HG03469 (cell line): Measurements from ENCODE around the gene CHIT1.
A peak's percentile ranks its signal among the peaks of the same experiment; 100 is the strongest.

ENCODE experiments used
- ATAC-seq: cut with Tn5 transposase; IDR thresholded peaks from one replicate; pipeline ENCODE4 v1.9.1; 2021; ENCODE audit warnings: mild to moderate bottlenecking, moderate library complexity, moderate number of reproducible peaks; ENCODE audit not compliant: unreplicated experiment

CHIT1 gene

GRCh38 chr1:203176273-203177035 lies 53.0 kb downstream of the CHIT1 start:
- no peak for ATAC-seq

DNA sequence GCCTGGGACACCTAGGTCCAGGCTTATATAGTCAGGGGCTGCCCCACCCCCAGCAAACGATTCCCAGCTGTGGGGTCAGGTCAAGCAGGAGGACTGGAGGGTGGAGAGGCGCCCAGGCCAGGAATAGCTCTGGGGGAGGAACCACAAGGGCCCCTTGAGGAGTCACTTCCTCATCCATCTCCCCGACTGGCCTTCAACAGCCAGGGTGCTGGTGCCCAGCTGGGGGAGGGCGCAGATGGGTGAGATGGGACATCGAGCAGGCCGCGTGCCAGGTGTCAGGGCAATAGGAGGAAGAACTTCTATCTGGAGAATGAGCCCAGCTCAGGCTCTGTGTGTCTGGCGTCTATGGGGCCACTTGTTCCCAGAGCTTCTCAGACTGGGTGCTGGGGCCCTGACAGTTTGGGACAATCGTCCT lies 53.6 kb downstream of the CHIT1 start:
- ATAC-seq, result no peak

GRCh38 chr1:203175237-203175826 lies 54.1 kb downstream of the CHIT1 start, which contains the start of gene MYBPH:
TSS of gene MYBPH (minus strand) at chr1:203175826. CDS start at chr1:203175755, 71 bp downstream.
- ATAC-seq, result no peak

- no peak for ATAC-seq
Observed at GRCh38 chr1:203174324-203174985, 55.0 kb downstream of the CHIT1 start.

DNA sequence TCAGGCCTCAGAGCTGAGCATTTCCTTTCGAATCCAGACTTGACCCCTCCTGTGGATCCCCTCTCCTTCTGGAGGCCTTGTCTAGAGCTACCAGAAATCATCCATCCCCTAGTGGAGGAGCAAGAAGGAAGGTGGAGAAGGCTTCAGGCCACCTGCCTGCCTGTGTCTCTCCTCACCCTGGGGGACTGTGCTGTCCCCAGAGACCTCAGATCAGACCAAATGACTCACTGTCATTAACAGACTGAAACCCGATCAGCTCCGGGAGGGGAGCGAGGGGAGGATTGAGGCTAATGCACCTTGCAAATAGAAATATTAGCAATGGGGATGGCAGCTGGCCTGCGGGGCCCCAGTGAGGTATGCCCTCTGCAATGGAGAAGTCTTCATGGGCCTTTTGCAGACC lies 55.9 kb downstream of the CHIT1 start:
- peak; percentile 72 for ATAC-seq

- no peak for ATAC-seq
Observed at GRCh38 chr1:203173011-203173555, 56.4 kb downstream of the CHIT1 start.

- ATAC-seq, result no peak
Observed at GRCh38 chr1:203172184-203173010, 57.1 kb downstream of the CHIT1 start.

DNA sequence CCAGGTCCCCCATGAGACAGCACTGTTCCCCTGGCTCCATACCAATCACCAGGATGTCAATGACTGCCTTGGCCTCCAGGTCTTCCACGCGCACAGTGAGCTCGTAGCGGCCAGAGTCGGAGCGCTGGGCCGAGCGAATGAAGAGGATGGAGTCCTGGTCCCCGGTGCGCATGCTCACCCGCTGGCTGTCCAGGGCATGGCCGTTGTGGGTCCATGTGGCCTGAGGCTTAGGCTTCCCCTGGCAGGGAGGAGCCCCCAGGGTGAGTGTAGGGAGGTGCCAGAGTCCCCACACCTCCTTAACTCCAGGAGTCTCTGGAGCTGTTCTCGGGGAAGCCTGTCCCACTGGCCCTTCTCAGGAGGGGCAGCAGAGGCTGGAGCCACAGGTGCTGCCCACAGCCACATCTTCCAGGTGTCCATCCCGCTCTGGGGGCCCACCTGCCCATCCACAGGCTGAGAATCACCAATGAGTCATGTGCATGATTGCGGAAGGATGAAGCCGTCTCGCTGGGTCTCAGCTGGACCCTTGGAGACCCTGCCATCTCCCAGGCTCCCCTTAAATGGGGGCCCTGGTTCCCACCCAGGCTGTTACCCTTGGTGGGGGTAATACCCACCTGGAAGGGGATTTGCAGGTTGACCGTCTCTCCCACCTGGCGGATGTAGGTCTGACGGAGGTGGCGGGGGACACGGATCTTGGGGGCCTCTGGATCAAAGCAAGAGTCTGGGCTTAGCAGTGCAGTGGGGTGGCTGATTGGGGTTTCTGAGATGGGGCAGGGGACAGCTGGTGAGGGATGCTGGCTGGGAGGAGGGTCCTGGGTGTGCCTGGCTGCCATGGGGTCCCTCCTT lies 57.9 kb downstream of the CHIT1 start:
- ATAC-seq, result no peak

DNA sequence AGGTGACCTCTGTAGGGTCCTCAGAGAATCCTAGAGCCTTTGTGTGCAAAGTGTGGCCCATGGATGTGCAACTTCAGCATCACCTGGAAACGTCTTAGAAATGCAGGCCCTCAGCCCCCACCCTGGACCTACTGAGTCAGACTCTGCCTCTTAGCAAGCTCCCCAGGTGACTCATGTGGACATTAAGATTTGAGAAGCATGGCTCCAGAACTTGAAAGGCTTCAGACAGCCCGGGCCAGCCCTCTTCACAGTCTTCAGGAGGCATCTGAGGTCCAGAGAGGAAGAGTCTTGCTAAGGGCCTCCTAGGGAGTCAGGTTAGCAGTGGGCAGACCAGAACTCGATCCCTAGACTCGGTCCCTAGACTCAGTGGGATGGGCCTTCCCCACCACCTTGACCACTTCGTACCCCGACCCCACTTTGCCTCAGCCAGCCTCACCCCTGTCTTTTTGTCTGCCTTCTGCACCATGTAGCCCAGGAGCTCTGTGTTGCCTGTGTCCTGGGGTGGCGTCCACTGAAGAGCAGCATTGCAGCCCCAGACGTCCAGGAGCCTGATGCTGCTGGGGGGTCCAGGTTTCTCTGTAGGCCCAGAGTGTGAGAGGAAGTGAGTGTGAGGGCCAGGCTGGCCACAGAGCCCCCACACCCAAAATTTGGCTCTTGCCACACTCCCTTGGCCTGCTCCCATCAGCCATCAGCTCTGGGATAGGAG lies 58.7 kb downstream of the CHIT1 start:
- ATAC-seq, result no peak

GRCh38 chr1:203169770-203170520 lies 59.5 kb downstream of the CHIT1 start:
- no peak for ATAC-seq

- no peak for ATAC-seq
Observed at GRCh38 chr1:203168991-203169390, 60.5 kb downstream of the CHIT1 start.

DNA sequence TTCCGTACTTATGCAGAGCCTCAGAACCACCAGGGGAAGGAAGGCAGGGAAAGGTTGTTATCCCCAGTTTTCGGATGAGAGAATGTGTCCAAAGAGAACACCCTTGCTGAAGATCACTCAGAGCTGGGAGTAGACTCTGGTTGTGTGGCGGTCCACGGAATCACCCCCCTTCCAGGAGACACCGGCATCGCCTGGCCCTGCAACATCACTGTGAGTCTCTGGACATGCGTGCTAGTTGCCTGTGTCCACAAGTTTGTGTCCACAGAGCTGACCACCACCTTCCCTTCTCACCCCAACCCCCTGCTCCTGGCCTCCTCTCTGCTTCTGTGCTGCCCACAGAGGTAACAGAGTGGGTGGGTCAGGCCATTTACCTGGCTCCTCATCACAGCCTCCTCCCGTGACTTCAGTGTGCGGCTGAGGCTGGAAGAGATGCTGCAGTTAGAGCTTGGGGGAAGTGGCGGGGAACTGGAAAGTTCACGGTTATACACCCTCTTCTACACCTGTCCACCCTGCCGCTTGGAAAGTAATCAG lies 61.2 kb downstream of the CHIT1 start:
- no peak for ATAC-seq

DNA sequence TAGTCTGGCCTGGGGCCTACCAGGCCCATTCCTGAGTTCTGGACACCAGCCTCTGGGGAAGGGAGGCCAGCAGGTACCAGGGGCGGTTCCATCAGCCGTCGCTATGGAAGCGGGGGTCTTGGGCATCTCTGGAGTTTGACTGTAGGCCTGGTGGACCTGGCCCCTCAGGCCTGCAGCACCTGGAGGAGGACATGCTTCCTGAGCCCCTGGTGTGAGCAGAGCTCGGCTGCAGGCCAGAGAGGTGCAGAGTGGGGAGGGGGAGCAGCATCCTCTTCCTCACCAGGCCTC lies 61.6 kb downstream of the CHIT1 start:
- ATAC-seq, result no peak

DNA sequence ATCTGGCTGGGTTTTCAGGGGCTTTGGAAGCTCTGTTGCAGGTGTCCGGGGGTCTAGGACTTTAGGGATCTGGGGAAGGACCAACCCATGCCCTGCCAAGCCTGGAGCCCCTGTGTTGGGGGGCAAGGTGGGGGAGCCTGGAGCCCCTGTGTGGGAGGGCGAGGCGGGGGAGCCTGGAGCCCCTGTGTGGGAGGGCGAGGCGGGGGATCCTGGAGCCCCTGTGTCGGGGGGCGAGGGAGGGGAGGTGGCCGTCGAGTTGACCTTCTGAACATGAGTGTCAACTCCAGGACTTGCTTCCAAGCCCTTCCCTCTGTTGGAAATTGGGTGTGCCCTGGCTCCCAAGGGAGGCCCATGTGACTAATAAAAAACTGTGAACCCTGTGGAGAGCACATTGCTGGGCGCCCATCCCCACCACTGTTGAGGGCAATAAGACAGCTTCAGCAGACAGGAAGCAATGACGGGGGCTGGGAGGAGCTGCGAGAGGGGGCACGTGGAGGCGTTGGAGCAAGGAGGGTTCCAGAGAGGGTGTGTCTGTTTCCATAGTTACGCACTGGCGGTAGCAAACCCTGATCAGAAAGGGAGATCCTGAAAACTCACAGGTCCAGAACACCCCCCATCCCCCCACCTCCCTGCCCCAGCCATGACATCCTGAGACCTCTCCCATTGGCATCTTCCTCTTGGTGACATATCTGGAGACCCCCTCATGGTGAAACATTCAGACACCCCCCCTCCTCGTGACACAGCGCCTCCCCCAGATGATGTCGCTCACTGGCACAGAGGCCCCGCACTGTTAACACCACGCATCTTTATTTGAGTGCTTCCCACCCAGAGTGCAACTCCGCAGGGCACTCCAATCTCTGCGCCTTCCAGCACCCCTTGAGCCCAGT lies 62.2 kb downstream of the CHIT1 start:
- no peak for ATAC-seq

DNA sequence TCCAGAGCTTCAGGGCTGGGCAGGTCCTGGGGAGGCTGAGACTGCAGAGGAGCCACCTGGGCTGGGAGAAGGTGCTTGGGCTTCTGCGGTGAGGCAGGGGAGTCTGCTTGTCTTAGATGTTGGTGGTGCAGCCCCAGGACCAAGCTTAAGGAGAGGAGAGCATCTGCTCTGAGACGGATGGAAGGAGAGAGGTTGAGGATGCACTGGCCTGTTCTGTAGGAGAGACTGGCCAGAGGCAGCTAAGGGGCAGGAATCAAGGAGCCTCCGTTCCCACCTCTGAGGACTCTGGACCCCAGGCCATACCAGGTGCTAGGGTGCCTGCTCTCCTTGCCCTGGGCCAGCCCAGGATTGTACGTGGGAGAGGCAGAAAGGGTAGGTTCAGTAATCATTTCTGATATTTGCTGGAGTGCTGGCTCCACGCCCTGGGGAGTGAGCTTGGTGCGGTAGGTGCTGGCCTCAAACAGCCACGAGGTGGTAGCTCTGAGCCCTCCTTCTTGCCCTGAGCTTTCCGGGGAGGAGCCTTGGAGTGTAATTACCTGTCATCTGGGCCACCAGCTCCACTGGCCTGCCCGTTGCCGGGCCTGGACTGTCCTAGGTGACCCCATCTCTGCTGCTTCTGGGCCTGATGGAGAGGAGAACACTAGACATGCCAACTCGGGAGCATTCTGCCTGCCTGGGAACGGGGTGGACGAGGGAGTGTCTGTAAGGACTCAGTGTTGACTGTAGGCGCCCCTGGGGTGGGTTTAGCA lies 63.1 kb downstream of the CHIT1 start:
- ATAC-seq, result no peak
